SK-N-SH treated with all-trans-retinoic acid at 6 μM for 48 hours (cell line): ENCODE results near the gene MTA1.

Experiments
- ATAC-seq: fragments of 200-7000 bp; cut with Tn5 transposase; 3 replicates; pipeline ENCODE4 v1.9.1; 2020; ENCODE audit warnings: mild to moderate bottlenecking, moderate library complexity
- ARNTL ChIP-seq: fragments of 450-650 bp; formaldehyde crosslinking; IDR thresholded peaks from 2 replicates; pipeline ENCODE4 v1.5.0; 2020; ENCODE audit warnings: low read depth, mild to moderate bottlenecking, moderate library complexity, borderline replicate concordance
- BACH2 ChIP-seq: fragments of 250-450 bp; sonication (Bioruptor Pico); IDR thresholded peaks from 2 replicates; pipeline ENCODE4 v1.9.0; 2021; ENCODE audit warnings: mild to moderate bottlenecking, borderline replicate concordance
- CSDC2 ChIP-seq: fragments of 250-450 bp; sonication (Bioruptor Pico); IDR thresholded peaks from 2 replicates; pipeline ENCODE4 v1.5.0; 2020; ENCODE audit warnings: mild to moderate bottlenecking, moderate library complexity
- ESRRG ChIP-seq: fragments of 250-450 bp; sonication (Bioruptor Pico); IDR thresholded peaks from 2 replicates; pipeline ENCODE4 v1.6.1; 2021; ENCODE audit warnings: mild to moderate bottlenecking
- GLIS3 ChIP-seq: fragments of 250-450 bp; sonication (Bioruptor Pico); IDR thresholded peaks from 2 replicates; pipeline ENCODE4 v1.5.0; 2020; ENCODE audit warnings: mild to moderate bottlenecking, moderate library complexity
- ISL1 ChIP-seq: fragments of 250-450 bp; sonication (Bioruptor Pico); IDR thresholded peaks from 2 replicates; pipeline ENCODE4 v2.1.2; 2022; ENCODE audit warnings: mild to moderate bottlenecking, moderate library complexity
- PPARA ChIP-seq: fragments of 250-450 bp; sonication (Bioruptor Pico); IDR thresholded peaks from 2 replicates; pipeline ENCODE4 v1.5.0; 2020; ENCODE audit warnings: mild to moderate bottlenecking, borderline replicate concordance
- RARB ChIP-seq: fragments of 250-450 bp; sonication (Bioruptor Pico); IDR thresholded peaks from 2 replicates; pipeline ENCODE4 v1.8.0; 2021; ENCODE audit warnings: mild to moderate bottlenecking, moderate library complexity
- TCF4 ChIP-seq: fragments of 250-450 bp; sonication (Bioruptor Pico); IDR thresholded peaks from 2 replicates; pipeline ENCODE4 v1.8.0; 2021; ENCODE audit warnings: mild to moderate bottlenecking, moderate library complexity, borderline replicate concordance
- TOX ChIP-seq: fragments of 250-450 bp; sonication (Bioruptor Pico); IDR thresholded peaks from 2 replicates; pipeline ENCODE4 v1.8.0; 2021; ENCODE audit warnings: mild to moderate bottlenecking, moderate library complexity, borderline replicate concordance
- ZC3H10 ChIP-seq: fragments of 250-450 bp; sonication (Bioruptor Pico); IDR thresholded peaks from 2 replicates; pipeline ENCODE4 v1.5.1; 2021; ENCODE audit warnings: mild to moderate bottlenecking, moderate library complexity
- ZFP3 ChIP-seq: fragments of 250-450 bp; sonication (Bioruptor Pico); IDR thresholded peaks from 2 replicates; pipeline ENCODE4 v1.5.0; 2020; ENCODE audit warnings: mild to moderate bottlenecking, moderate library complexity
- ZFP30 ChIP-seq: fragments of 450-650 bp; formaldehyde crosslinking; IDR thresholded peaks from 2 replicates; pipeline ENCODE4 v1.5.0; 2022; ENCODE audit warnings: mild to moderate bottlenecking, moderate library complexity
- ZNF565 ChIP-seq: fragments of 450-650 bp; formaldehyde crosslinking; conservative IDR thresholded peaks from 2 replicates; pipeline ENCODE4 v1.5.0; 2020; ENCODE audit warnings: low read depth, mild to moderate bottlenecking, moderate library complexity
- ZNF70 ChIP-seq: fragments of 450-650 bp; formaldehyde crosslinking; IDR thresholded peaks from 2 replicates; pipeline ENCODE4 v1.5.0; 2020; ENCODE audit warnings: mild to moderate bottlenecking, moderate library complexity
- ZNF8 ChIP-seq: fragments of 450-650 bp; formaldehyde crosslinking; IDR thresholded peaks from 2 replicates; pipeline ENCODE4 v1.5.0; 2020; ENCODE audit warnings: mild to moderate bottlenecking, moderate library complexity
- TF ChIP-seq, protein P1 (sequence below): fragments of 250-450 bp; sonication (Bioruptor Pico); IDR thresholded peaks from 2 replicates; pipeline ENCODE4 v1.5.1; 2021; ENCODE audit warnings: mild to moderate bottlenecking, moderate library complexity
- TF ChIP-seq, protein P2 (sequence below): fragments of 250-450 bp; sonication (Bioruptor Pico); IDR thresholded peaks from 2 replicates; pipeline ENCODE4 v1.8.0; 2020; ENCODE audit warnings: mild to moderate bottlenecking, moderate library complexity, borderline replicate concordance
- TF ChIP-seq, protein P3 (sequence below): fragments of 250-450 bp; sonication (Bioruptor Pico); IDR thresholded peaks from 2 replicates; pipeline ENCODE4 v1.8.0; 2021; ENCODE audit warnings: low read depth, mild to moderate bottlenecking, moderate library complexity, borderline replicate concordance
- TF ChIP-seq, protein P4 (sequence below): fragments of 250-450 bp; sonication (Bioruptor Pico); IDR thresholded peaks from 2 replicates; pipeline ENCODE4 v1.5.1; 2020; ENCODE audit warnings: low read depth, mild to moderate bottlenecking, moderate library complexity
- TF ChIP-seq, protein P5 (sequence below): fragments of 250-450 bp; sonication (Bioruptor Pico); IDR thresholded peaks from 2 replicates; pipeline ENCODE4 v1.5.0; 2020; ENCODE audit warnings: mild to moderate bottlenecking, moderate library complexity

Gene MTA1

GRCh38 chr14:105439710-105440553 is 20.3 kb downstream of the MTA1 start:
- no peak; the same call in 2 of the 3 replicates for ATAC-seq
- no peak for TF ChIP-seq PPARA (CRISPR knock-in tag)
- TF ChIP-seq ZNF8 (CRISPR knock-in tag) = no peak
- TF ChIP-seq BACH2 (CRISPR knock-in tag) = no peak
- TF ChIP-seq ARNTL (CRISPR knock-in tag) = no peak
- no peak for TF ChIP-seq ZC3H10
- no peak for TF ChIP-seq ESRRG (CRISPR knock-in tag)
- TF ChIP-seq TOX = no peak
- TF ChIP-seq RARB (CRISPR knock-in tag) = no peak
- TF ChIP-seq, protein P1, sequence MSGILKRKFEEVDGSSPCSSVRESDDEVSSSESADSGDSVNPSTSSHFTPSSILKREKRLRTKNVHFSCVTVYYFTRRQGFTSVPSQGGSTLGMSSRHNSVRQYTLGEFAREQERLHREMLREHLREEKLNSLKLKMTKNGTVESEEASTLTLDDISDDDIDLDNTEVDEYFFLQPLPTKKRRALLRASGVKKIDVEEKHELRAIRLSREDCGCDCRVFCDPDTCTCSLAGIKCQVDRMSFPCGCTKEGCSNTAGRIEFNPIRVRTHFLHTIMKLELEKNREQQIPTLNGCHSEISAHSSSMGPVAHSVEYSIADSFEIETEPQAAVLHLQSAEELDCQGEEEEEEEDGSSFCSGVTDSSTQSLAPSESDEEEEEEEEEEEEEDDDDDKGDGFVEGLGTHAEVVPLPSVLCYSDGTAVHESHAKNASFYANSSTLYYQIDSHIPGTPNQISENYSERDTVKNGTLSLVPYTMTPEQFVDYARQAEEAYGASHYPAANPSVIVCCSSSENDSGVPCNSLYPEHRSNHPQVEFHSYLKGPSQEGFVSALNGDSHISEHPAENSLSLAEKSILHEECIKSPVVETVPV (CRISPR knock-in tag) = no peak
- no peak for TF ChIP-seq GLIS3 (CRISPR knock-in tag)
- no peak for TF ChIP-seq ZNF565
- no peak for TF ChIP-seq ZNF70
- TF ChIP-seq ZFP30 (CRISPR knock-in tag) = no peak
- TF ChIP-seq, protein P2, sequence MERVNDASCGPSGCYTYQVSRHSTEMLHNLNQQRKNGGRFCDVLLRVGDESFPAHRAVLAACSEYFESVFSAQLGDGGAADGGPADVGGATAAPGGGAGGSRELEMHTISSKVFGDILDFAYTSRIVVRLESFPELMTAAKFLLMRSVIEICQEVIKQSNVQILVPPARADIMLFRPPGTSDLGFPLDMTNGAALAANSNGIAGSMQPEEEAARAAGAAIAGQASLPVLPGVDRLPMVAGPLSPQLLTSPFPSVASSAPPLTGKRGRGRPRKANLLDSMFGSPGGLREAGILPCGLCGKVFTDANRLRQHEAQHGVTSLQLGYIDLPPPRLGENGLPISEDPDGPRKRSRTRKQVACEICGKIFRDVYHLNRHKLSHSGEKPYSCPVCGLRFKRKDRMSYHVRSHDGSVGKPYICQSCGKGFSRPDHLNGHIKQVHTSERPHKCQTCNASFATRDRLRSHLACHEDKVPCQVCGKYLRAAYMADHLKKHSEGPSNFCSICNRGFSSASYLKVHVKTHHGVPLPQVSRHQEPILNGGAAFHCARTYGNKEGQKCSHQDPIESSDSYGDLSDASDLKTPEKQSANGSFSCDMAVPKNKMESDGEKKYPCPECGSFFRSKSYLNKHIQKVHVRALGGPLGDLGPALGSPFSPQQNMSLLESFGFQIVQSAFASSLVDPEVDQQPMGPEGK = no peak
- TF ChIP-seq, protein P3, sequence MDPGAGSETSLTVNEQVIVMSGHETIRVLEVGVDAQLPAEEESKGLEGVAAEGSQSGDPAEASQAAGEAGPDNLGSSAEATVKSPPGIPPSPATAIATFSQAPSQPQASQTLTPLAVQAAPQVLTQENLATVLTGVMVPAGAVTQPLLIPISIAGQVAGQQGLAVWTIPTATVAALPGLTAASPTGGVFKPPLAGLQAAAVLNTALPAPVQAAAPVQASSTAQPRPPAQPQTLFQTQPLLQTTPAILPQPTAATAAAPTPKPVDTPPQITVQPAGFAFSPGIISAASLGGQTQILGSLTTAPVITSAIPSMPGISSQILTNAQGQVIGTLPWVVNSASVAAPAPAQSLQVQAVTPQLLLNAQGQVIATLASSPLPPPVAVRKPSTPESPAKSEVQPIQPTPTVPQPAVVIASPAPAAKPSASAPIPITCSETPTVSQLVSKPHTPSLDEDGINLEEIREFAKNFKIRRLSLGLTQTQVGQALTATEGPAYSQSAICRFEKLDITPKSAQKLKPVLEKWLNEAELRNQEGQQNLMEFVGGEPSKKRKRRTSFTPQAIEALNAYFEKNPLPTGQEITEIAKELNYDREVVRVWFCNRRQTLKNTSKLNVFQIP = no peak

DNA sequence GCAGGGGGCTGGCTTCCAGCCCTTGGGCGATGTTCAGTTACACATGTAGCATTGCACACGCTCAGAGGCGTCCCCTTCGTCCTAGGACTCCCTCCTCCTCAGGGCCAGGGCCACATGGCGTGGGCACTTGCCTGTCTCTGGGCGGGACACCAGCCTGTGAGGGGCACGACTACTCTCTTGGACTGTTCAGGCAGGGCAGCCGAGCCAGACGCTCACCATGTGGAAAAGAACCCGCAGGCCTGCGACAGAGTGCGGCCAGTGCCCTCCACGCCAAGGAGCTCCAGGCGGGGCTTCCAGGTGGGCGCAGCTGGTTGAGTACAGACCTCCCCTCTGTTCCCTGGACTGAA is 20.9 kb downstream of the MTA1 start:
- TF ChIP-seq TCF4 (CRISPR knock-in tag) = no peak
- no peak for TF ChIP-seq CSDC2
- TF ChIP-seq, protein P2 = no peak
- TF ChIP-seq, protein P4, sequence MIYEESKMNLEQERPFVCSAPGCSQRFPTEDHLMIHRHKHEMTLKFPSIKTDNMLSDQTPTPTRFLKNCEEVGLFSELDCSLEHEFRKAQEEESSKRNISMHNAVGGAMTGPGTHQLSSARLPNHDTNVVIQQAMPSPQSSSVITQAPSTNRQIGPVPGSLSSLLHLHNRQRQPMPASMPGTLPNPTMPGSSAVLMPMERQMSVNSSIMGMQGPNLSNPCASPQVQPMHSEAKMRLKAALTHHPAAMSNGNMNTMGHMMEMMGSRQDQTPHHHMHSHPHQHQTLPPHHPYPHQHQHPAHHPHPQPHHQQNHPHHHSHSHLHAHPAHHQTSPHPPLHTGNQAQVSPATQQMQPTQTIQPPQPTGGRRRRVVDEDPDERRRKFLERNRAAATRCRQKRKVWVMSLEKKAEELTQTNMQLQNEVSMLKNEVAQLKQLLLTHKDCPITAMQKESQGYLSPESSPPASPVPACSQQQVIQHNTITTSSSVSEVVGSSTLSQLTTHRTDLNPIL (CRISPR knock-in tag) = no peak
- TF ChIP-seq, all 23 proteins: peak for 0
- ATAC-seq = no peak

GRCh38 chr14:105440992-105441391 is 21.4 kb downstream of the MTA1 start:
- ATAC-seq = no peak
- TF ChIP-seq, protein P5, sequence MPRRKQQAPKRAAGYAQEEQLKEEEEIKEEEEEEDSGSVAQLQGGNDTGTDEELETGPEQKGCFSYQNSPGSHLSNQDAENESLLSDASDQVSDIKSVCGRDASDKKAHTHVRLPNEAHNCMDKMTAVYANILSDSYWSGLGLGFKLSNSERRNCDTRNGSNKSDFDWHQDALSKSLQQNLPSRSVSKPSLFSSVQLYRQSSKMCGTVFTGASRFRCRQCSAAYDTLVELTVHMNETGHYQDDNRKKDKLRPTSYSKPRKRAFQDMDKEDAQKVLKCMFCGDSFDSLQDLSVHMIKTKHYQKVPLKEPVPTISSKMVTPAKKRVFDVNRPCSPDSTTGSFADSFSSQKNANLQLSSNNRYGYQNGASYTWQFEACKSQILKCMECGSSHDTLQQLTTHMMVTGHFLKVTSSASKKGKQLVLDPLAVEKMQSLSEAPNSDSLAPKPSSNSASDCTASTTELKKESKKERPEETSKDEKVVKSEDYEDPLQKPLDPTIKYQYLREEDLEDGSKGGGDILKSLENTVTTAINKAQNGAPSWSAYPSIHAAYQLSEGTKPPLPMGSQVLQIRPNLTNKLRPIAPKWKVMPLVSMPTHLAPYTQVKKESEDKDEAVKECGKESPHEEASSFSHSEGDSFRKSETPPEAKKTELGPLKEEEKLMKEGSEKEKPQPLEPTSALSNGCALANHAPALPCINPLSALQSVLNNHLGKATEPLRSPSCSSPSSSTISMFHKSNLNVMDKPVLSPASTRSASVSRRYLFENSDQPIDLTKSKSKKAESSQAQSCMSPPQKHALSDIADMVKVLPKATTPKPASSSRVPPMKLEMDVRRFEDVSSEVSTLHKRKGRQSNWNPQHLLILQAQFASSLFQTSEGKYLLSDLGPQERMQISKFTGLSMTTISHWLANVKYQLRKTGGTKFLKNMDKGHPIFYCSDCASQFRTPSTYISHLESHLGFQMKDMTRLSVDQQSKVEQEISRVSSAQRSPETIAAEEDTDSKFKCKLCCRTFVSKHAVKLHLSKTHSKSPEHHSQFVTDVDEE (CRISPR knock-in tag) = no peak
- no peak for TF ChIP-seq GLIS3 (CRISPR knock-in tag)
- no peak for TF ChIP-seq ZFP30 (CRISPR knock-in tag)
- TF ChIP-seq PPARA (CRISPR knock-in tag) = no peak
- TF ChIP-seq RARB (CRISPR knock-in tag) = no peak
- TF ChIP-seq, protein P4 (CRISPR knock-in tag) = no peak
- no peak for TF ChIP-seq ZNF70
- TF ChIP-seq ZC3H10 = no peak
- no peak for TF ChIP-seq TCF4 (CRISPR knock-in tag)
- no peak for TF ChIP-seq ZFP3 (CRISPR knock-in tag)
- no peak for TF ChIP-seq ISL1 (CRISPR knock-in tag)
- TF ChIP-seq, all 23 proteins: peak for 0
